Measurements from ENCODE around the gene CLIP1.

- no peak for TF ChIP-seq GATA2 (IDR thresholded peaks at IDR 0.05; ENCODE audit: low read depth, low read length)
- TF ChIP-seq GATA3 (IDR thresholded peaks at IDR 0.05; ENCODE audit: low read depth, low read length): no peak
Observed at GRCh38 chr12:122225683-122226365, 196.6 kb downstream of the CLIP1 start, which contains the start of gene DIABLO.
